GM23248 (cell line): ENCODE data around the gene PLK2. TPM values are rescaled to one million over a fixed set of nuclear protein-coding genes. Genes with fewer than 3 reads are reported as not detected.

Experiments used
- DNase-seq: peaks from one replicate; pipeline ENCODE4 v3.0.0-alpha.2; 2015
- H2AFZ ChIP-seq: fragments of 200-600 bp; sonication (generic); 2 replicates; pipeline ENCODE4 v1.6.1; 2016; ENCODE audit warnings: antibody characterized with exemption
- H3F3A ChIP-seq: fragments of 200-600 bp; sonication (generic); 2 replicates; pipeline ENCODE4 v1.6.1; 2016; ENCODE audit warnings: mild to moderate bottlenecking, antibody characterized with exemption, mixed run types; ENCODE audit not compliant: insufficient read depth
- H3K27ac ChIP-seq: fragments of 200-600 bp; sonication (generic); 2 replicates; pipeline ENCODE4 v1.5.1; 2016; ENCODE audit warnings: mild to moderate bottlenecking
- H3K27me3 ChIP-seq: fragments of 200-600 bp; sonication (generic); replicated peaks from 2 replicates; pipeline ENCODE4 v1.6.1; 2016; ENCODE audit warnings: mild to moderate bottlenecking; ENCODE audit not compliant: insufficient read depth
- H3K36me3 ChIP-seq: fragments of 200-600 bp; sonication (generic); 2 replicates; pipeline ENCODE4 v1.6.1; 2016; ENCODE audit warnings: low read depth, mild to moderate bottlenecking
- H3K4me1 ChIP-seq: fragments of 200-600 bp; sonication (generic); 2 replicates; pipeline ENCODE4 v1.6.1; 2016; ENCODE audit warnings: mild to moderate bottlenecking; ENCODE audit not compliant: insufficient read depth
- H3K4me2 ChIP-seq: fragments of 200-600 bp; sonication (generic); one replicate; pipeline ENCODE4 v1.6.1; 2016; ENCODE audit warnings: mild to moderate bottlenecking; ENCODE audit not compliant: unreplicated experiment
- H3K4me3 ChIP-seq: fragments of 200-600 bp; sonication (generic); 2 replicates; pipeline ENCODE4 v1.5.1; 2016; ENCODE audit warnings: mild to moderate bottlenecking
- H3K79me2 ChIP-seq: fragments of 200-600 bp; sonication (generic); 2 replicates; pipeline ENCODE4 v1.6.1; 2016; ENCODE audit warnings: mild to moderate bottlenecking; ENCODE audit not compliant: insufficient read depth
- H3K9ac ChIP-seq: fragments of 200-600 bp; sonication (generic); 2 replicates; pipeline ENCODE4 v1.6.1; 2016; ENCODE audit warnings: mild to moderate bottlenecking
- H3K9me2 ChIP-seq: fragments of 200-600 bp; sonication (generic); 2 replicates; pipeline ENCODE4 v1.6.1; 2016; ENCODE audit warnings: mixed run types, mild to moderate bottlenecking, moderate library complexity; ENCODE audit not compliant: insufficient read depth
- H3K9me3 ChIP-seq: fragments of 200-600 bp; sonication (generic); one replicate; pipeline ENCODE4 v1.6.1; 2017; ENCODE audit warnings: low read depth
- H4K20me1 ChIP-seq: fragments of 200-600 bp; sonication (generic); 2 replicates; pipeline ENCODE4 v1.6.0; 2016; ENCODE audit not compliant: insufficient read depth
- EZH2 ChIP-seq: fragments of 200-600 bp; sonication (generic); IDR thresholded peaks from 2 replicates; pipeline ENCODE4 v1.6.1; 2018; ENCODE audit warnings: antibody characterized with exemption, mild to moderate bottlenecking; ENCODE audit not compliant: insufficient read depth, poor library complexity, severe bottlenecking
- EZH2phosphoT487 ChIP-seq: fragments of 200-600 bp; sonication (generic); IDR thresholded peaks from 2 replicates; pipeline ENCODE4 v1.6.1; 2018; ENCODE audit warnings: antibody characterized with exemption, moderate library complexity, mild to moderate bottlenecking, low read depth; ENCODE audit not compliant: insufficient read depth
- WGBS, 2 experiments: methylation state at CpG; one replicate each; pipeline ENCODE4 v1.1.6; 2015 to 2017; ENCODE audit warnings: low lambda C conversion rate in 2 of 2, low coverage in 1 of 2; ENCODE audit errors: missing lambda C conversion rate in 2 of 2; 5-methylcytosine and 5-hydroxymethylcytosine counted together
- in situ Hi-C: fragments of 300-500 bp; cut with MboI; formaldehyde crosslinking; loops from 2 replicates; pipeline ENCODE4 v1.15.0; 2020
- polyA plus RNA-seq: library from polyadenylated mRNA; unstranded; fragments of >200 nt; fragmentation: Nextera tagmentation; extraction: Ambion mirVana; gene quantifications from 2 replicates; pipeline ENCODE4 v1.2.1, GENCODE V29; 2016
- total RNA-seq: library from RNA; depleted of rRNA; stranded (reverse); fragments of >200 nt; shearing (Covaris generic); gene quantifications from 2 replicates; pipeline ENCODE4 v1.2.3, GENCODE V29; 2014; rRNA removed

PLK2 gene
- total and polyA plus RNA-seq, 2 experiments from 2014 or later = 43.8 to 92.3 TPM

DNA sequence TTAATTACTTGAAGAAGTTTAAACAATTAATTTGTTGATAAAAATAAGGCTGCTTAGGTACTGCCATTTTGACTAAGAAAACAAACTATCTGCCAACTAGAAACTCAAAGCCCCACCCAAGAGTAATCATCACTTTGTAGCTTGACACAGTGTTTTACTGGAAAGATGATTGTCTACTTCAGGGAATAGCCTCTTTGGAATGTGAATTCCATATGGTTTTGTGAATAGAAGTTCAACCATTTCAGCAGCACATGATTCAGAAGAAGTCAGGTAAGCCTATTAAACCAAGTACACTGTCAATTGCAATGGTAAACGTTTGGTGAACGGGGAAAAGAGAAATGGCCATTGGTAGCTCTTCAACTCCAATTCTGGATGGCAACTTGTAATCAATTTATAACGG, 55.2 kb downstream of the PLK2 start:
- DNase-seq = no peak
- no peaks in the 10 kb centered on the region for H3K27me3 ChIP-seq
- peaks cover 33% of the 10 kb centered on the region for H3K4me1 ChIP-seq
- peaks cover 27% of the 10 kb centered on the region for H3F3A ChIP-seq
- H3K36me3 ChIP-seq = no peaks in the 10 kb centered on the region
- H3K9ac ChIP-seq = no peak overlapping the region
- no peak overlapping the region for H3K4me3 ChIP-seq
- H4K20me1 ChIP-seq = no peaks in the 10 kb centered on the region
- 65 to 68% methylated on average over 3 of the region's 3 CpGs for WGBS, 2 experiments
- no peak overlapping the region for H3K4me2 ChIP-seq
- in situ Hi-C loops = no loop called here
- H3K9me3 ChIP-seq = no peaks in the 10 kb centered on the region
- no peaks in the 10 kb centered on the region for H3K79me2 ChIP-seq
- TF ChIP-seq EZH2phosphoT487 (no peak), EZH2 (no peak)
- no peak overlapping the region for H3K27ac ChIP-seq
- H3K9me2 ChIP-seq = no peaks in the 10 kb centered on the region; the same call in 1 of the 2 replicates
- no peak overlapping the region for H2AFZ ChIP-seq

Other genes starting within 250 kb of the PLK2 start
- not detected in 2 replicates for gene GAPT, start 31.3 kb upstream of the PLK2 start, total RNA-seq
- gene GAPT, start 31.3 kb upstream of the PLK2 start, polyA plus RNA-seq = not detected in 2 replicates
- gene RAB3C, start 123.0 kb upstream of the PLK2 start, total RNA-seq = not detected in 2 replicates
- not detected in 2 replicates for gene RAB3C, start 123.0 kb upstream of the PLK2 start, polyA plus RNA-seq